Tibial nerve (tissue), 4 donors: ENCODE results near the gene EXT2. TPM values are rescaled to one million over a fixed set of nuclear protein-coding genes. Genes with fewer than 3 reads are reported as not detected.

Source experiments
- DNase-seq, 2 donors: peaks; one replicate each; pipeline ENCODE4 v3.0.0-alpha.2; 2019; ENCODE audit warnings: low spot score in 2 of 2
- H3K27ac ChIP-seq, 4 donors: fragments of 200-600 bp; sonication (generic) in 3 of 4; one replicate each; pipeline ENCODE4 v1.5.1; 2017 to 2019; ENCODE audit warnings: mild to moderate bottlenecking in 1 of 4
- H3K27me3 ChIP-seq, 2 donors: fragments of 200-600 bp; sonication (generic) in 1 of 2; one replicate each; pipeline versions ENCODE4 v1.5.1 to v1.6.0; 2017 to 2019
- H3K36me3 ChIP-seq, 3 donors: fragments of 200-600 bp; sonication (generic); one replicate each; pipeline ENCODE4 v1.5.1; 2018 to 2019
- H3K4me1 ChIP-seq, 4 donors: fragments of 200-600 bp; sonication (generic) in 3 of 4; one replicate each; pipeline ENCODE4 v1.5.1; 2017 to 2019
- H3K4me3 ChIP-seq, 4 donors: fragments of 200-600 bp; sonication (generic) in 3 of 4; one replicate each; pipeline ENCODE4 v1.5.1; 2017 to 2019; ENCODE audit warnings: mild to moderate bottlenecking in 1 of 4, moderate library complexity in 1 of 4
- H3K9me3 ChIP-seq, 4 donors: fragments of 200-600 bp; sonication (generic) in 3 of 4; one replicate each; pipeline ENCODE4 v1.5.1; 2017 to 2019
- EP300 ChIP-seq, 2 donors: sonication (generic); formaldehyde crosslinking; IDR thresholded peaks; one replicate each; pipeline ENCODE4 v1.6.1; 2017; ENCODE audit warnings: antibody characterized with exemption in 2 of 2, mild to moderate bottlenecking in 1 of 2
- POLR2A ChIP-seq, 2 donors: fragments of 450-650 bp; IDR thresholded peaks; one replicate each; pipeline ENCODE4 v1.6.1; 2017; ENCODE audit warnings: antibody characterized with exemption in 2 of 2, mild to moderate bottlenecking in 2 of 2, moderate library complexity in 2 of 2
- WGBS, 2 donors: methylation state at CpG; one replicate each; pipeline ENCODE4 v1.1.5; 2018; 5-methylcytosine and 5-hydroxymethylcytosine counted together
- total RNA-seq, 4 donors: library from RNA; depleted of rRNA; stranded (reverse); fragments of >200 nt; gene quantifications; one replicate each; pipeline ENCODE4 v1.1.0, GENCODE V29; 2016
- TF ChIP-seq, protein P1 (sequence below), 5 experiments: fragments of 200-600 bp in 3 of 5; fragments of 450-650 bp in 2 of 5; sonication (generic) in 3 of 5; IDR thresholded peaks; one replicate each; pipeline ENCODE4 v1.5.1; 2016 to 2019; ENCODE audit warnings: antibody characterized with exemption in 5 of 5, mild to moderate bottlenecking in 3 of 5, moderate library complexity in 2 of 5

The EXT2 gene
- total RNA-seq, 4 donors from 2014 or later: 69.3 to 80.0 (median 73.1) TPM

DNA sequence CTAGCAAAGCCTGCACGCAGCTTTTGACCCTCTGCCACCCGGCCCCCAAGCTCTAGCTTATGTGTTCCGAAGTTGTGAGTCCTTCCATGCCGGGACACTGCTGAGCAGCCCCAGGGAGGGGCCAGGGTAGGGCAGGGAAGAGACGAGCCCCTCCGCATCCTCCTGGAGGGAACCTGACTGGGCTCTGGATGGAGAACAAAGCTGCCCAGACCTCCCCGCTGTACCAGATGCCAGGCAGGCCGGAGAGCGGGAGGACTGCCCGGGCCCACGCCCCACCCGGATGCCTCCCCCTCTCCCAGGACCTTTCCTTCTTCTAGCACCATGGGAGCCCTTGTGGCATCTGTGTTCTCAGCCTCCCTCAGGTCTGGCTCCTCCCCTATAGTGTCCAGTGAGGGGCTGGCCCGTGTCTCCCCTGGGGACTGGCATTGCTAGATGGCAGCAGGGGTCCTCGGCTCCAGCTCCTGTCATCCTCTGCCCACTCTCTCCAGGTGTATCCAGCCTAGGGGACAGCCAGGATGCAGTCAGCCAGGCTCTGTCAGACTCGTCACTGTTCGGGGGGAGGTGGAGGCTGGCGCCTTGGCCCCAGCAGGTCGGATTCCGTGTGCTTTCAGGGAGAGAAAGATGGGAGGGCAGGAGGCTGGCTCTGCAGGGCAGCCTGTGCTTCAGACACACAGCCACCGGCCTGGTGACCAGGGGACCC is 168.4 kb downstream of the EXT2 start:
- WGBS, 2 donors: 68 to 79% methylated on average over 11 to 17 of the region's 20 CpGs
- TF ChIP-seq EP300 (IDR thresholded peaks at IDR 0.05) (no peak), POLR2A (IDR thresholded peaks at IDR 0.05) (no peak)
- TF ChIP-seq, protein P1, sequence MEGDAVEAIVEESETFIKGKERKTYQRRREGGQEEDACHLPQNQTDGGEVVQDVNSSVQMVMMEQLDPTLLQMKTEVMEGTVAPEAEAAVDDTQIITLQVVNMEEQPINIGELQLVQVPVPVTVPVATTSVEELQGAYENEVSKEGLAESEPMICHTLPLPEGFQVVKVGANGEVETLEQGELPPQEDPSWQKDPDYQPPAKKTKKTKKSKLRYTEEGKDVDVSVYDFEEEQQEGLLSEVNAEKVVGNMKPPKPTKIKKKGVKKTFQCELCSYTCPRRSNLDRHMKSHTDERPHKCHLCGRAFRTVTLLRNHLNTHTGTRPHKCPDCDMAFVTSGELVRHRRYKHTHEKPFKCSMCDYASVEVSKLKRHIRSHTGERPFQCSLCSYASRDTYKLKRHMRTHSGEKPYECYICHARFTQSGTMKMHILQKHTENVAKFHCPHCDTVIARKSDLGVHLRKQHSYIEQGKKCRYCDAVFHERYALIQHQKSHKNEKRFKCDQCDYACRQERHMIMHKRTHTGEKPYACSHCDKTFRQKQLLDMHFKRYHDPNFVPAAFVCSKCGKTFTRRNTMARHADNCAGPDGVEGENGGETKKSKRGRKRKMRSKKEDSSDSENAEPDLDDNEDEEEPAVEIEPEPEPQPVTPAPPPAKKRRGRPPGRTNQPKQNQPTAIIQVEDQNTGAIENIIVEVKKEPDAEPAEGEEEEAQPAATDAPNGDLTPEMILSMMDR (IDR thresholded peaks at IDR 0.05): no peak
- H3K4me3 ChIP-seq: no peak overlapping the region
- no peak overlapping the region for H3K27ac ChIP-seq
- H3K9me3 ChIP-seq: no peaks in the 10 kb centered on the region
- no peaks in the 10 kb centered on the region for H3K4me1 ChIP-seq
- DNase-seq: no peak
- no peaks in the 10 kb centered on the region for H3K36me3 ChIP-seq
- no peaks in the 10 kb centered on the region for H3K27me3 ChIP-seq

DNA sequence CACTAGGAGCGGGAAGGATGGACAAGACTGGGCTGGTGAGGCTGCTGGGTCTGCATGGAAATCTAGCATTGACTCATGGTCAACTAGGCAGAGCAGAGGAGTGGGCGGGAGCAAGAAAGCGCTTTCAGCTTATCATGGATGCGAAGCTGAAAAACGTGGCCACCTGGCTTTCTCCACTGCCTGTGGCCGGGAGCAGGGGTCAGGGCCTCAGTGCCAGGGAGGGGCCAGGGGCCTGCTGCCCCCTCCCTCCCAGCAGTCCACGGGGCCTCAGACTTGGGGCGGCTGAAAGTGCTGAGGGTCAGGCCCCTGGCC is 168.9 kb downstream of the EXT2 start:
- Histone ChIP-seq H3K4me1 (no peaks in the 10 kb centered on the region), H3K9me3 (no peaks in the 10 kb centered on the region), H3K36me3 (no peaks in the 10 kb centered on the region), H3K27ac (no peak overlapping the region), H3K27me3 (no peaks in the 10 kb centered on the region), H3K4me3 (no peak overlapping the region)
- no peak for DNase-seq
- no peak for TF ChIP-seq EP300 (IDR thresholded peaks at IDR 0.05)
- TF ChIP-seq POLR2A (IDR thresholded peaks at IDR 0.05): no peak
- TF ChIP-seq, protein P1 (IDR thresholded peaks at IDR 0.05): no peak
- 72 to 74% methylated on average over 8 of the region's 8 CpGs for WGBS, 2 donors

DNA sequence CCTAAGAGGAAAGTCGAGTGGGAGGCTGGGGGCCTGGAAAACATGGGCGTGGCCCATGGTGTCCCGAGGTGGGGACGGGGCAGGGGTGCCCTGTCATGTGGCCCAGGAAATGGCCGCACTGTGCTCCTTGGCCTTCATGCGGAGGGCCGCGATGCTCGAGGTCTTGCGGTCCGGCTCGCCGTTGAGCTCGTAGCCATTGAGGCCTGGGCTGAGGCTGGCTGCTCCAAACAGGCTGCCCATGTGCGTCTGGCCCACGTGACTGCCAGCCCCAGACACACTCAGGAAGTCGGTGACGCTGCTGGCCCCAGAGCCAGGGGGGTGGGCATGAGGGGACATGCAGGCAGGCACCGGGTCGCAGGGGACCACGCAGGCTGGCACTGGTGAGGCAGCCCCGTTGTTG is 169.3 kb downstream of the EXT2 start:
- 86 to 89% methylated on average over 17 to 22 of the region's 22 CpGs for WGBS, 2 donors
- Histone ChIP-seq H3K9me3 (no peaks in the 10 kb centered on the region), H3K4me1 (no peaks in the 10 kb centered on the region), H3K27me3 (no peaks in the 10 kb centered on the region), H3K27ac (no peak overlapping the region), H3K4me3 (no peak overlapping the region), H3K36me3 (no peaks in the 10 kb centered on the region)
- TF ChIP-seq POLR2A (IDR thresholded peaks at IDR 0.05) (no peak), EP300 (IDR thresholded peaks at IDR 0.05) (no peak)
- TF ChIP-seq, protein P1 (IDR thresholded peaks at IDR 0.05): no peak
- DNase-seq: no peak

DNA sequence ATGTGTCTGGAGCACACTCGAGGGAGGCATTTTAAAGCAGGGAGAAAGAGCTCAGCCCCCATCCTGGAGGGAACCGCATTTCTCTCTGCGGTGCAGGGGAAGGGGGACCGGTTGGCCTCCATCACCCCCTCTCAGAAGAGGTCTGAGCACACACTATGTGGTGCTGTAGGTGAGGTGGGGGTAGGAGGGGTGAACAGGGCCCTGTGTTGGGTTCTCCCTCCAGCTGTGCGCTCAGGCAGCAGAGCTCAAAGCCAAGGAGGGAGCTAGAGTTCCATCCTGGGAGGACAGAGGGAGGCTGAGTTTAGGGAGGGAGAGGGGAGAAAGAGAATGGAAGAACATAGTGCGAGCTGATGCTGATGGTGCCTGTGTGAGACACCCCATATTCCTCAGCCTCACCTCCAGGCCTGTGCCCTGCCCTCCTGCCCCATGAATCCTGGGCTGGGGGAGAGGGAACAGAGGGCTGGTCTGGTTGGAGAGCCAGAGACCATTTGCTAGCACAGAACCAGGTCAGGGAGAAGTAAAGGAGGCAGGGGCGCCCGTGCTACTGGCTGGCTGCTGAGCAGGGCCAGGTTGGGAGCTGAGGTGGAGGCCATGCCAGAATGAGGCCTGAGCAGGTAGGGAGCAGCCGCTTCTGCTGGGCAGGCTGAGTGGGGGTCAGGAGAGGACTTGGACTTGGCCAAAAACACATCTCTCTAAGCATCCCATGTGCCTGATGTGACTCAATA is 170.7 kb downstream of the EXT2 start:
- no peak for DNase-seq
- 71 to 74% methylated on average over 9 of the region's 9 CpGs for WGBS, 2 donors
- Histone ChIP-seq H3K27me3 (no peaks in the 10 kb centered on the region), H3K4me1 (peaks cover 0 to 6% (median 0%) of the 10 kb centered on the region in 4 donors), H3K4me3 (no peak overlapping the region), H3K27ac (no peak overlapping the region), H3K9me3 (no peaks in the 10 kb centered on the region), H3K36me3 (no peaks in the 10 kb centered on the region)
- TF ChIP-seq, protein P1 (IDR thresholded peaks at IDR 0.05): no peak
- TF ChIP-seq EP300 (IDR thresholded peaks at IDR 0.05) (no peak), POLR2A (IDR thresholded peaks at IDR 0.05) (no peak)

DNA sequence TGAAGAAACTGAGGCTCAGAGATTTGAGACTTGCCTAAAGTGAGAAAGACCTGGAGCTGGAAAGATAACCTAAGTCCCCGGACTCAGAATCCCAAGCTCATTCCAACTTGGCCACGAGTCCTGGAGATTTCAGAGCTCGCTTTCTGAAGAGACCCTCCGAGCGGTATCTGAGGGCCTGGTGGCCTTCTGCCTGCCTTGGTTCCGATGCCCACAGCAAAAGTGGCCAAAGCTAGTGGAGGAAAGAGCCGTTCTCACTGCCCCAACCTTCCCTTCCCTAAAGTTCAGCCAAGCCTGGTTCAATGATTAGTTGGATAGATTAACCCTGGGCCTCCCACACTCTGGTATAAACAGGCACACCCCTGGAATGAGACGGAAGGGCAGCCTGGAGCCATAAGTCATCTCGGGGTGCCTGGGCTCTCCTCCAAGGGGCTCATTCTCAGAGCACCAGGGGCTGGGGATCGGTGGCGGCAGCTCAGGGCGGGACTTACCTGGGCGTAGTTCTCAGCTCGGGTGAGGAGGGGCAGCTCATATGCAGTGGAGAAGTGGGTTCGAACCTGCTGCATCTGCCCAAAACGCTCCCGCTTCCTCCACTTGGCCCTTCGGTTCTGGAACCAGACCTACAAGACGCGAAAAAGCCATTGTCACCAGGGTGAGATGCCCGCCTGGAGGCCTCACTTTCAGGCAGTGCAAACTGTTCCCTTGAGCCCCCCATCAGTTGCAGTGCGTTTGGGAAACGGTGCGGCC is 171.7 kb downstream of the EXT2 start:
- H3K36me3 ChIP-seq: no peaks in the 10 kb centered on the region
- 84 to 85% methylated on average over 23 to 24 of the region's 24 CpGs for WGBS, 2 donors
- H3K27me3 ChIP-seq: no peaks in the 10 kb centered on the region
- H3K4me1 ChIP-seq: peaks cover 0 to 6% (median 0%) of the 10 kb centered on the region in 4 donors
- H3K9me3 ChIP-seq: no peaks in the 10 kb centered on the region
- TF ChIP-seq POLR2A (IDR thresholded peaks at IDR 0.05) (no peak), EP300 (IDR thresholded peaks at IDR 0.05) (no peak)
- TF ChIP-seq, protein P1 (IDR thresholded peaks at IDR 0.05): no peak
- no peak overlapping the region for H3K4me3 ChIP-seq
- DNase-seq: no peak
- no peak overlapping the region for H3K27ac ChIP-seq
